Spinal cord (tissue), 10 donors: Measurements from ENCODE around the gene ACADS. TPM values are rescaled to one million over a fixed set of nuclear protein-coding genes. Genes with fewer than 3 reads are reported as not detected.

Experiments used
- DNase-seq, 6 donors: peaks; one replicate each; pipeline versions ENCODE4 v3.0.0 to v3.0.0-alpha.2; 2013 to 2015; ENCODE audit warnings: low spot score in 6 of 6, low read depth in 4 of 6
- H3K27ac ChIP-seq: one replicate; pipeline ENCODE4 v1.5.1; 2013; ENCODE audit warnings: low read depth, low read length, control low read depth
- H3K27me3 ChIP-seq: one replicate; pipeline ENCODE4 v1.6.1; 2013; ENCODE audit warnings: low read length; ENCODE audit not compliant: control insufficient read depth, insufficient read depth
- H3K36me3 ChIP-seq: one replicate; pipeline ENCODE4 v1.6.1; 2013; ENCODE audit warnings: low read length; ENCODE audit not compliant: control insufficient read depth, insufficient read depth
- H3K4me1 ChIP-seq: one replicate; pipeline ENCODE4 v1.6.1; 2013; ENCODE audit warnings: low read length; ENCODE audit not compliant: control insufficient read depth, insufficient read depth
- H3K4me3 ChIP-seq: one replicate; pipeline ENCODE4 v1.5.1; 2013; ENCODE audit warnings: low read depth, low read length, control low read depth
- H3K9me3 ChIP-seq: one replicate; pipeline ENCODE4 v1.6.1; 2013; ENCODE audit warnings: low read length; ENCODE audit not compliant: control insufficient read depth, insufficient read depth
- WGBS: methylation state at CpG from one replicate; pipeline ENCODE4 v1.1.5; 2013; ENCODE audit warnings: missing lambda C conversion rate; ENCODE audit not compliant: insufficient coverage; 5-methylcytosine and 5-hydroxymethylcytosine counted together
- polyA plus RNA-seq, 2 donors: library from polyadenylated mRNA; unstranded; fragments of 120-200 nt; gene quantifications; one replicate each; pipeline ENCODE4 v1.2.1, GENCODE V29; 2013; ENCODE audit not compliant: insufficient read length in 2 of 2
- total RNA-seq, 2 donors: library from RNA; depleted of rRNA in 1 of 2; stranded (reverse); fragments of 120-200 nt in 1 of 2; fragments of >200 nt in 1 of 2; gene quantifications; one replicate each; pipeline versions ENCODE4 v1.2.3 to v1.2.4, GENCODE V29; 2013 to 2014
- donor health status: healthy.

The ACADS gene
- total and polyA plus RNA-seq, 4 donors: 6.7 to 12.7 (median 11.9) TPM

GRCh38 chr12:120774169-120774916, 48.7 kb downstream of the ACADS start:
- no peak overlapping the region for H3K4me3 ChIP-seq
- H3K27me3 ChIP-seq: no peaks in the 10 kb centered on the region
- H3K4me1 ChIP-seq: peaks cover 9% of the 10 kb centered on the region
- no peaks in the 10 kb centered on the region for H3K9me3 ChIP-seq
- DNase-seq: no peak
- WGBS: 97% methylated on average over 4 of the region's 7 CpGs
- H3K27ac ChIP-seq: no peak overlapping the region
- H3K36me3 ChIP-seq: peaks cover 20% of the 10 kb centered on the region

- Histone ChIP-seq H3K27ac (peak overlapping the region; percentile 81), H3K36me3 (peaks cover 29% of the 10 kb centered on the region), H3K9me3 (no peaks in the 10 kb centered on the region), H3K4me3 (no peak overlapping the region), H3K27me3 (no peaks in the 10 kb centered on the region), H3K4me1 (peaks cover 6% of the 10 kb centered on the region)
- WGBS: 73% methylated on average over 4 of the region's 7 CpGs
- peak in 1 of 6 donors; percentile 32 for DNase-seq
Observed at GRCh38 chr12:120775862-120776552, 50.4 kb downstream of the ACADS start.

- Histone ChIP-seq H3K27me3 (no peaks in the 10 kb centered on the region), H3K9me3 (no peaks in the 10 kb centered on the region), H3K27ac (no peak overlapping the region), H3K36me3 (peaks cover 24% of the 10 kb centered on the region), H3K4me3 (no peak overlapping the region), H3K4me1 (no peaks in the 10 kb centered on the region)
- DNase-seq: no peak
- 100% methylated on average over 2 of the region's 6 CpGs for WGBS
Observed at GRCh38 chr12:120783197-120783596, 57.6 kb downstream of the ACADS start.

DNA sequence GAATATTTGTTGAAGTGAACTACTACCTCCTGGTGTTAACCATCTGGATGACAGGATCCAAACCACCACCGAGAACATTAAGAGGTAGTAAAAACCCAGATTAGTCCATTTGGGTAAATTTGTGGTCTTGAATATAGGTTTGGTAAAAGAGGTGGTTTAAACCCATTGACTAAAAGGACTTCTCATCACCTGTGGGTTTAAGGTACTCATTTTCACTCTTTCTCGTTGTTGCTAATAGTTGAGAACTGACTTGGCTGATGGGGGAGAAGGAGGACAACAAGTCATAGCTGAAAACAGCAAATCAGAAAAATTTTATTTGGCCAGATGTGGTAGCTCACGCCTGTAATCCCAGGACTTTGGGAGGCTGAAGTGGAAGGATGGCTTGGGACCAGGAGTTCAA, 59.2 kb downstream of the ACADS start:
- 86% methylated on average over 1 of the region's 3 CpGs for WGBS
- Histone ChIP-seq H3K36me3 (peaks cover 17% of the 10 kb centered on the region), H3K9me3 (no peaks in the 10 kb centered on the region), H3K27ac (no peak overlapping the region), H3K4me1 (no peaks in the 10 kb centered on the region), H3K27me3 (no peaks in the 10 kb centered on the region), H3K4me3 (no peak overlapping the region)
- DNase-seq: no peak

GRCh38 chr12:120787889-120788288, 62.3 kb downstream of the ACADS start:
- Histone ChIP-seq H3K27me3 (no peaks in the 10 kb centered on the region), H3K27ac (no peak overlapping the region), H3K9me3 (no peaks in the 10 kb centered on the region), H3K4me3 (no peak overlapping the region), H3K4me1 (no peaks in the 10 kb centered on the region), H3K36me3 (no peaks in the 10 kb centered on the region)
- DNase-seq: no peak
- 82% methylated on average over 3 of the region's 3 CpGs for WGBS

Other genes starting within 250 kb of the ACADS start
- gene DYNLL1, start 229.7 kb upstream of the ACADS start, total RNA-seq: 100 to 1,000 TPM; 357 to 390 TPM
- 100 to 1,000 TPM; 791 to 871 TPM for gene DYNLL1, start 229.7 kb upstream of the ACADS start, polyA plus RNA-seq
- gene COQ5, start 196.7 kb upstream of the ACADS start, total RNA-seq: 10 to 100 TPM; 32.3 to 44.7 TPM
- 10 to 100 TPM; 40.6 to 41.4 TPM for gene COQ5, start 196.7 kb upstream of the ACADS start, polyA plus RNA-seq
- gene RNF10, start 191.5 kb upstream of the ACADS start, total RNA-seq: 100 to 1,000 TPM; 102 to 127 TPM
- gene RNF10, start 191.5 kb upstream of the ACADS start, polyA plus RNA-seq: 100 to 1,000 TPM; 225 to 226 TPM
- 10 to 100 TPM; 24.1 to 56.4 TPM for gene POP5, start 144.4 kb upstream of the ACADS start, total RNA-seq
- gene POP5, start 144.4 kb upstream of the ACADS start, polyA plus RNA-seq: 10 to 100 TPM; 56.4 to 61.5 TPM
- 1 to 10 TPM; 3.5 to 6.8 TPM for gene CABP1, start 85.2 kb upstream of the ACADS start, total RNA-seq
- gene CABP1, start 85.2 kb upstream of the ACADS start, polyA plus RNA-seq: 10 to 100 TPM; 26.1 to 30.2 TPM
- 100 to 1,000 TPM in 1 of 2 donors, 10 to 100 TPM in 1; 75.9 to 104 TPM for gene MLEC, start 38.7 kb upstream of the ACADS start, total RNA-seq
- gene MLEC, start 38.7 kb upstream of the ACADS start, polyA plus RNA-seq: 10 to 100 TPM; 96.0 to 98.0 TPM
- 10 to 100 TPM; 19.1 to 24.4 TPM for gene UNC119B, start 15.4 kb upstream of the ACADS start, total RNA-seq
- gene UNC119B, start 15.4 kb upstream of the ACADS start, polyA plus RNA-seq: 10 to 100 TPM; 41.7 to 41.9 TPM
- 10 to 100 TPM; 18.9 to 30.7 TPM for gene SPPL3, start 178.5 kb downstream of the ACADS start, total RNA-seq
- 100 to 1,000 TPM; 105 to 108 TPM for gene SPPL3, start 178.5 kb downstream of the ACADS start, polyA plus RNA-seq